GM10248 (cell line): ENCODE measurements around the gene EVI5.
A peak's percentile ranks its signal among the peaks of the same experiment; 100 is the strongest.
"Not testable (repeated sequence)": the region's sequence is repeated elsewhere in the genome, so short reads cannot be mapped to it uniquely, and the experiment has no call there.

ENCODE experiments used
- CTCF ChIA-PET: fragments of 300-600 bp; sonication (Branson Sonifier 250); formaldehyde crosslinking; extraction: SDS; loops from one replicate; lab custom pipeline; 2021; ENCODE audit warnings: antibody characterized with exemption; lab: Yijun Ruan, JAX
- POLR2A ChIA-PET: fragments of 350-650 bp; sonication (Branson Sonifier 250); formaldehyde crosslinking; extraction: SDS; loops from one replicate; lab custom pipeline; 2020; ENCODE audit warnings: antibody characterized with exemption; lab: Yijun Ruan, JAX
- DNase-seq: peaks from one replicate; pipeline ENCODE4 v3.0.0; 2012; ENCODE audit errors: extremely low spot score
- TF ChIP-seq, protein P1 (sequence below): IDR thresholded peaks from 2 replicates; pipeline ENCODE4 v1.5.1; 2012; ENCODE audit warnings: mild to moderate bottlenecking, low read depth; ENCODE audit errors: extremely low read depth, missing control alignments, control extremely low read depth

EVI5 gene

DNA sequence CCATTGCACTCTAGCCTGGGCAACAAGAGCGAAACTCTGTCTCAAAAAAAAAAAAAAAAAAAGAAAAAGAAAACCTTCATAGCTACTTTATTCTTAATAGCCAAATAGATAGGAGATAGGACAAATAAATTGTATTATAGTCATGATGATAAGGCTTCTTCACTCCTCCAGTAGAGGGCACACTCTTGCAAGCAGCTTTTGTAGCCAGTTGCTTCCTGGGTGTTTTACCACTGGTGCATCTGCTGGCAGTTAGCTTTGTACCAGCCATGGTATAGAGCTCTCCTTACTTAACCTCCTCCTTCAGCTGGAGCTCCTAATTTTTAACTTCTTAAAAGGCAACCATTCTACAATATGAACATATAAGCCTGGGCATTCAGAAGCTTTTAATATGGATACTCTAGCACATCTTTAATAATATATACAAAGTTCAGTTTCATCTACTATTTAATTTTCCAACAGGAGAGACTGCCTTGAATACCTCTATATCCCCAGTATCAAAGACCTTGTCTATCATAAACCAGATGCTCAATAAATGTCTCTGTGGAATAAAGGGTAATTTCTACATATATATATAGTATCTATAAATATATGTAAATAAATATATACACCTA is 35.8 kb downstream of the EVI5 start:
- ChIA-PET POLR2A (interaction anchor here (0.7 kb wide), 1 partner anchor 1041 kb away, joined by 4 read pairs; no protein-coding TSS in a partner anchor), CTCF (interaction anchor here (0.7 to 5.3 kb wide), 20 partner anchors 9 to 1135 kb away, joined by 3 to 66 read pairs (median 4); partner anchors contain the start of genes EVI5 and RPL5)
- TF ChIP-seq, protein P1, sequence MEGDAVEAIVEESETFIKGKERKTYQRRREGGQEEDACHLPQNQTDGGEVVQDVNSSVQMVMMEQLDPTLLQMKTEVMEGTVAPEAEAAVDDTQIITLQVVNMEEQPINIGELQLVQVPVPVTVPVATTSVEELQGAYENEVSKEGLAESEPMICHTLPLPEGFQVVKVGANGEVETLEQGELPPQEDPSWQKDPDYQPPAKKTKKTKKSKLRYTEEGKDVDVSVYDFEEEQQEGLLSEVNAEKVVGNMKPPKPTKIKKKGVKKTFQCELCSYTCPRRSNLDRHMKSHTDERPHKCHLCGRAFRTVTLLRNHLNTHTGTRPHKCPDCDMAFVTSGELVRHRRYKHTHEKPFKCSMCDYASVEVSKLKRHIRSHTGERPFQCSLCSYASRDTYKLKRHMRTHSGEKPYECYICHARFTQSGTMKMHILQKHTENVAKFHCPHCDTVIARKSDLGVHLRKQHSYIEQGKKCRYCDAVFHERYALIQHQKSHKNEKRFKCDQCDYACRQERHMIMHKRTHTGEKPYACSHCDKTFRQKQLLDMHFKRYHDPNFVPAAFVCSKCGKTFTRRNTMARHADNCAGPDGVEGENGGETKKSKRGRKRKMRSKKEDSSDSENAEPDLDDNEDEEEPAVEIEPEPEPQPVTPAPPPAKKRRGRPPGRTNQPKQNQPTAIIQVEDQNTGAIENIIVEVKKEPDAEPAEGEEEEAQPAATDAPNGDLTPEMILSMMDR = peak; percentile 60
- DNase-seq = peak; percentile 68

DNA sequence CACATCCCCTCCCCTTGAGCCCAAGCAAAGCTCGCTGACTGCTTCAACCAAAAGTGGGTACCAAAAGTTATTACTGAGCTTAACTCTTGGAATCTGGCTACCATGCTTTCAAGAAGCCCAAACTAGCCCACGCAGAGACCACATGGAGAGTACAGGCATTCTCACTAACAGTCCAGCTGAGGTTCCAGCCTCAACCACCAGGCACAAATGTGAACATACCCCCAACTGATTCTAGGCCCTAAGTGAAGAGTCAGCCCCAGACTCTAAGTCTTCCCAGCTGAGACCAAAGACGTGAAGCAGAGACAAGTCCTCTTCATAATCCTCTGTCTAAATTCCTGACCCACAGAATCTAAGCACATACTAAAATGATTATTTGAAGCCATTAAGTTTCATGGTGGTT is 36.8 kb downstream of the EVI5 start:
- no peak for DNase-seq
- TF ChIP-seq, protein P1 = no peak
- ChIA-PET CTCF (interaction anchor here (0.6 to 5.3 kb wide), 11 partner anchors 8 to 70 kb away, joined by 3 to 66 read pairs (median 11); no protein-coding TSS in a partner anchor), POLR2A (no interaction called here)

DNA sequence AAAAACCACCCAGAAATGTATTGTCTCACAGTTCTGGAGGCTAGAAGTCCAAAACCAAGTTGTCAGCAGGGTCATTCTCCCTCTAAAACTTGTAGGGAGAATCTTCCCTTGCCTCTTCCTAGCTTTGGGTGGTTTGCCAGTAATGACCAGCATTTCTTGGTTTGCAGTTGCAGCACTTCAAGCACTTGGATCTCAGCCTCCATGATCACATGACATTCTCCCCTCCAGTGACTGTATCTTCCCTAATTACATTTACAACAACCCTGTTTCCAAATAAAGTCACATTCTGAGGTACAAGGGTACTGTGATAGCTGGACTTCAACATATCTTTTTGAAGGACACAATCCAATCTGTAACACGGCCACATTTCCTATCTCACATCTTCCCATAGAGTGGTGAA is 37.2 kb downstream of the EVI5 start:
- POLR2A ChIA-PET = interaction anchor here (0.7 kb wide), 1 partner anchor 596 kb away, joined by 7 read pairs; no protein-coding TSS in a partner anchor
- CTCF ChIA-PET = interaction anchor here (0.6 to 5.3 kb wide), 10 partner anchors 8 to 70 kb away, joined by 3 to 66 read pairs (median 12); no protein-coding TSS in a partner anchor
- DNase-seq = no peak
- TF ChIP-seq, protein P1 = no peak

DNA sequence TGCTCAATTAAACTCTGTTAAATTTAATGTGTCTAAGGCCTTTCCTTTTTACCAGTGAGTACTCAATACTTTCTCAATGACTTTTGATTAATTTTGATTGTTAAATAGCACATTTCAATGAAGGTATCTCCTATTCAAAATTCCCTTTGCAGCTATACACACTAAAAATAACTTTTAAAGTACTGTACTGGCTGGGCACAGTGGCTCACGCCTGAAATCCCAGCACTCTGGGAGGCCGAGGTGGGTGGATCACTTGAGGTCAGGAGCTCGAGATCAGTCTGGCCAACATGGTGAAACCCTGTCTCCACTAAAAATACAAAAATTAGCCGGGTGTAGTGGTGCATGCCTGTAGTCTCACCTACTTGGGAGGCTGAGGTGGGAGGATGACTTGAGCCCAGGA is 38.7 kb downstream of the EVI5 start:
- POLR2A ChIA-PET, DNase-seq: not testable (repeated sequence)
- CTCF ChIA-PET = interaction anchor here (0.8 to 5.3 kb wide), 6 partner anchors 8 to 430 kb away, joined by 3 to 66 read pairs (median 4); no protein-coding TSS in a partner anchor

DNA sequence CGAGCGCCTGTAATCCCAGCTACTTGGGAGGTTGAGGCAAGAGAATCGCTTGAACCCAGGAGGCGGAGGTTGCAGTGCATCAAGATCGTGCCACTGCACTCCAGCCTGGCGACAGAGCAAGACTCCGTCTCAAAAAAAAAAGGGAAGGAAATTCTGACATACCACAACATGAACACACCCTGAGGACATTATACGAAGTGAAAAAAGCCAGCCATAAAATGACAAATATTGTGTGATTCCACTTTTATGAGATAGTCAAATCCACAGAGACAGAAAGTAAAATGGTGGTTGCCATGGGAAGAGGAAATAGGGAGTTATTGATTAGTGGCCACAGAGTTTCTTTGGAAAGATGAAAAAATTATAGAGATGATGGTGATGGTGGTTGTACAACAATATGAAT is 41.7 kb downstream of the EVI5 start:
- ChIA-PET POLR2A (no interaction called here), CTCF (no interaction called here)
- DNase-seq = no peak
- TF ChIP-seq, protein P1 = no peak

DNA sequence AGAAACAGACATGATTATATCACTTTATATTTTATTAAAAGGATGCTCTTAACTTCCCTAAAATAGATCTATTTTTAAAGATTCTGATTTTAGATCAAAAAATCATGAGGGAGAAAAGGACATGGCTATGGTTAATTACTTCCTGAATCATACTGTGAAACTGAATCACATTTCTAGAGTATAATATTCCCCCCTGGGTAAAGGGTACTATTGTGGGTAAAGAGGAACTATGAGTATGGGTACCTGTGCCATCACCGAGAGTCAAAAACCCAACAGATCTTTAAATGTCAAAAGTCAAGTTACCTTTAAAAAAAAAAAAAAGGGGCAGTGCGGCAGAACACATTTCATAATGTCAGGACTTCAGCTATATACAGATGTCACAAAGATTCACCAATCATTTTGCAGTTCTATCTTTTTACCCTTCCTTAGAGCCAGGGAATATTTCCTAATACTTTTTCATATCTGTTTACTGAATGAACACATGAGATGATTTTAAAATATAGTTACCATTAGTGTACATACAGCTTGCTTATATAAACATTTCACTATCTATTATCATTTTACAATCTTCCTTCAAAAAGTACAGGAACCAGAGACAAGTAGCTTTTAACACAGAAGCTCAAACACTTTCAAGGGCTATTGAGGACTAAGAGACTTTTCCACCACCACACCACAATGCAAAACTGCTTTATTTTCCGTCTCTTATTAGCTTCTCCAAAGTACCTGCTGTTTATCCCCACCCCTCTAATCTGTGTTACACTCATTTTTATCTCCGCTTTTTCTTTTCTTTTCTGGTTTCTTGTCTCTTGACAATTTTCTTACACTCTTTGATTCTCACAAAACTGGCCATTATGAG is 45.0 kb downstream of the EVI5 start:
- DNase-seq = no peak
- POLR2A ChIA-PET = no interaction called here
- TF ChIP-seq, protein P1 = no peak
- CTCF ChIA-PET = interaction anchor here (2.0 kb wide), 1 partner anchor 9 kb away, joined by 12 read pairs; no protein-coding TSS in a partner anchor

DNA sequence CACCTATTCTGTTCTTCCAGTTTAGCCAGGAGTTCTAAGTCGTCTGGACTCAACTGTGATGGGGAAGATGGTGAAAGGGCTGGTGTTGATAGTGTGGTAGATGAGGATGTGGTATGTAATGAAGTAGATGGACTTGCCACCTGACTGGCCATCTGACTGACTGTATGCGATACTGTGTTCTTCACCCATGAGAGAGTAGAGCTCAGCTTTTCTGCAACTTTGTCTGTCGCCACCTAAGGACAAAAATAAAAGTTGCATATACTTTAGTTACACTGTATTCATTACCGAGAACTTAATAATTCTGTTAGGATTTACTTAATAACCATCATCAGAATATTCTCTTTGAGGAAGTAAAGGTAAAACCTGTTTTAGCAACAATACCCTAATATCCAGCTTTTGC is 48.5 kb downstream of the EVI5 start:
- CTCF ChIA-PET = interaction anchor here (1.0 to 6.9 kb wide), 2 partner anchors 12 to 18 kb away, joined by 3 to 29 read pairs; no protein-coding TSS in a partner anchor
- TF ChIP-seq, protein P1 = peak; percentile 18

More for the DNA sequence above, 48.5 kb downstream of the EVI5 start:
- no peak for DNase-seq
- POLR2A ChIA-PET = no interaction called here
